PC-9 (cell line): ENCODE measurements around the gene NCMAP.

ENCODE experiments used
- CTCF ChIP-seq: fragments of 200-600 bp; sonication (generic); conservative IDR thresholded peaks from 2 replicates; pipeline ENCODE4 v1.6.1; 2017; ENCODE audit warnings: mixed run types, antibody characterized with exemption, mild to moderate bottlenecking, moderate library complexity
- EZH2 ChIP-seq: fragments of 200-600 bp; sonication (generic); IDR thresholded peaks from 2 replicates; pipeline ENCODE4 v1.8.0; 2017; ENCODE audit warnings: antibody characterized with exemption, low read depth

GRCh38 chr1:24606296-24606605 is 50.4 kb downstream of the NCMAP start:
- TF ChIP-seq CTCF, result no peak
- no peak for TF ChIP-seq EZH2
